Brain microvascular endothelial cell (primary cell): ENCODE results near the gene BRWD1.

ENCODE experiments used
- DNase-seq: peaks from one replicate; pipeline ENCODE4 v3.0.0-alpha.2; 2020
- H3K27ac ChIP-seq: fragments of 250-450 bp; sonication (Bioruptor Pico); 2 replicates; pipeline ENCODE4 v1.5.1; 2020; ENCODE audit warnings: mild to moderate bottlenecking, moderate library complexity
- H3K27me3 ChIP-seq: fragments of 250-450 bp; sonication (Bioruptor Pico); replicated peaks from 2 replicates; pipeline ENCODE4 v1.5.1; 2020; ENCODE audit warnings: mild to moderate bottlenecking
- H3K36me3 ChIP-seq: fragments of 250-450 bp; sonication (Bioruptor Pico); replicated peaks from 2 replicates; pipeline ENCODE4 v1.5.1; 2020; ENCODE audit warnings: mild to moderate bottlenecking
- H3K4me3 ChIP-seq: 2 replicates; pipeline ENCODE4 v1.5.1; 2011; ENCODE audit warnings: low read depth, mild to moderate bottlenecking, control low read depth, low read length, moderate library complexity
- CTCF ChIP-seq: IDR thresholded peaks from 2 replicates; pipeline ENCODE4 v1.5.1; 2011; ENCODE audit warnings: low read depth, mild to moderate bottlenecking, moderate library complexity, low read length, control low read depth, inconsistent platforms; ENCODE audit errors: missing control alignments
- in situ Hi-C: cut with HindIII; loops from 2 replicates; pipeline ENCODE4 v1.10.0; 2017; ENCODE audit warnings: low sequenced_read_pairs, low pct_ligation_motif_present

BRWD1 gene

GRCh38 chr21:39173716-39174680, 139.4 kb downstream of the BRWD1 start:
- no peak for TF ChIP-seq CTCF
- DNase-seq, result no peak
- in situ Hi-C loops, result no loop called here
- H3K4me3 ChIP-seq, result no peak overlapping the region
- H3K27ac ChIP-seq, result no peak overlapping the region
- H3K36me3 ChIP-seq, result peaks cover 24% of the 10 kb centered on the region
- no peaks in the 10 kb centered on the region for H3K27me3 ChIP-seq

GRCh38 chr21:39169906-39170305, 143.5 kb downstream of the BRWD1 start:
- no peak for TF ChIP-seq CTCF
- DNase-seq, result no peak

GRCh38 chr21:39168800-39169199, 144.6 kb downstream of the BRWD1 start:
- no peak overlapping the region for H3K27ac ChIP-seq
- in situ Hi-C loops, result no loop called here
- no peak for DNase-seq
- peaks cover 14% of the 10 kb centered on the region for H3K36me3 ChIP-seq
- H3K4me3 ChIP-seq, result no peak overlapping the region
- H3K27me3 ChIP-seq, result no peaks in the 10 kb centered on the region
- no peak for TF ChIP-seq CTCF

More at GRCh38 chr21:39169906-39170305, 143.5 kb downstream of the BRWD1 start:
- Histone ChIP-seq H3K27me3 (no peaks in the 10 kb centered on the region), H3K36me3 (peaks cover 19% of the 10 kb centered on the region), H3K4me3 (no peak overlapping the region), H3K27ac (no peak overlapping the region)
- in situ Hi-C loops, result no loop called here

- no peak overlapping the region for H3K27ac ChIP-seq
- no peaks in the 10 kb centered on the region for H3K36me3 ChIP-seq
- TF ChIP-seq CTCF, result no peak
- in situ Hi-C loops, result no loop called here
- no peak overlapping the region for H3K4me3 ChIP-seq
- H3K27me3 ChIP-seq, result no peaks in the 10 kb centered on the region
- no peak for DNase-seq
Measured at GRCh38 chr21:39164523-39164922, 148.9 kb downstream of the BRWD1 start.

- no peak for TF ChIP-seq CTCF
- H3K4me3 ChIP-seq, result no peak overlapping the region
- H3K27me3 ChIP-seq, result no peaks in the 10 kb centered on the region
- no peak for DNase-seq
- no peak overlapping the region for H3K27ac ChIP-seq
- in situ Hi-C loops, result no loop called here
- no peaks in the 10 kb centered on the region for H3K36me3 ChIP-seq
Measured at GRCh38 chr21:39161064-39161463, 152.4 kb downstream of the BRWD1 start.
